DND-41 (cell line): ENCODE results near the gene AGRN.

Source experiments
- CTCF ChIP-seq: IDR thresholded peaks from 2 replicates; pipeline ENCODE4 v1.5.1; 2012; ENCODE audit warnings: borderline replicate concordance, low read length, moderate library complexity, mild to moderate bottlenecking; ENCODE audit not compliant: poor library complexity, severe bottlenecking; ENCODE audit errors: extremely low read depth
- EZH2 ChIP-seq: IDR thresholded peaks from 3 replicates; pipeline ENCODE4 v1.6.1; 2012; ENCODE audit warnings: borderline replicate concordance, low read depth, mild to moderate bottlenecking, moderate library complexity, low read length, inconsistent platforms; ENCODE audit not compliant: severe bottlenecking

- TF ChIP-seq CTCF, result no peak
- TF ChIP-seq EZH2, result no peak
Measured at GRCh38 chr1:1013922-1014648, 5.8 kb upstream of the AGRN start.
